Measurements from ENCODE around the gene PHACTR3.

- TF ChIP-seq CTCF (conservative IDR thresholded peaks at IDR 0.05; ENCODE audit: low read depth, low read length) (no peak), EZH2 (IDR thresholded peaks at IDR 0.05; ENCODE audit: low read length, unreplicated experiment) (no peak)
Measured at GRCh38 chr20:59805786-59806577, 201.6 kb downstream of the PHACTR3 start.
